GM19324 (cell line): ENCODE data around the gene PXYLP1.

Source experiments
- ATAC-seq: cut with Tn5 transposase; IDR thresholded peaks from one replicate; pipeline ENCODE4 v1.9.1; 2021; ENCODE audit warnings: mild to moderate bottlenecking, moderate library complexity; ENCODE audit not compliant: unreplicated experiment, low FRiP score

PXYLP1 gene

DNA sequence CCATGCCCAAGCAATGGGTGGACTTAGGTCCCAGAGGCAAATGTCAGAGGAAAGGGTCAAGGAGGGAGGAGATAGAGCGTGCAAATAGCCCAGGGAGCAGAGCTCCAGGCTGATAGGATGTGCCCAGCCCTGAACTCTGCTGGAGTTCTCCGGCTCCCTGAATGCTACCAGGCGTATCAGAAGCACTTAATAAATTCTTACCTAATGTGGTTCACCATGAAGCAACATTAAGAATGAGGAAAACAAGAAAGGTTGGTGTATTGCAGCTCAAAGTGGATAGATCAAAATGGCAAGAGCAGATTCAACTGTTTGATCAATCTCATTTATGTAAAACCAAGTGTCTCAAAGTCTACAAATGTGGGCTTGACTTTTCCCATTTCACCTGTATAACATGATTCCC lies 38.3 kb downstream of the PXYLP1 start:
- no peak for ATAC-seq

- no peak for ATAC-seq
Observed at GRCh38 chr3:141271279-141272030, 39.8 kb downstream of the PXYLP1 start.

GRCh38 chr3:141272906-141273662 lies 41.5 kb downstream of the PXYLP1 start:
- ATAC-seq = no peak

GRCh38 chr3:141273700-141274410 lies 42.2 kb downstream of the PXYLP1 start:
- no peak for ATAC-seq

- no peak for ATAC-seq
Observed at GRCh38 chr3:141274411-141275031, 42.9 kb downstream of the PXYLP1 start.

DNA sequence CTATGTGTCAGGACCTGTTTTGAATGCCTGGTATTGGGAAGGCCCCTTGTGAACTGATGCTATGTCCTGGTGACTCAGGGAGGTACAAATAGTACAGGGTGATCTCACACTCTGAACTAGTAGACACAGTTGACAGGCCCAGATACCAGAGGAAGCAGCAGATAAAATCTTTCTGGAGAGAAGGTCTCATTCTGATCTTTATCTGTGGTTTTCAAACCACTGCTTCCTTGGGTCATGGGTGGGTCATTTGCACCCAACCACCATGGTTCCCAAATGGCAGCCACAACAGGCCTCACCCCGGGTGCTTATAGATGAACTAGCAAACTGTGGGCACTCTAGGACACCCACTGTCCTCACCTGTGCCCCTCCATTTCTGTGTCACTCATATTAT lies 43.4 kb downstream of the PXYLP1 start:
- no peak for ATAC-seq

DNA sequence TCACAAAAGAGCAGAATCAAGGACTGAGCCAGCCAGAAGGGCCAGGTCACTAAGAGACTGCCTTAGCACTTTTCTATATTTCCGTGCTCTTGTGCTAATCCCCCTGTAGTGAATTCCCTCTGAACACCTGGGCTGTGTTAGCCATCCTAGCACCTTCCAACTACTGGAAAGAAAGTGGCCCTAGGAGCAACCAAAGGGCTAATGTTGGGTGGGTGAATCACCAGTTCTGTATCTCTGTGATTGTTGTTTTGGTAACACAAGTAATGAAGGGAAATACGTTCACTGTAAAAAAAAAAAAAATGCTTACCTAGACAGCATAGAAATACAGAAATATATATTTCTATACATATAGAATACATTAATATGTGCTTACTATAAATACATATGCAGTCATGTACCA lies 43.9 kb downstream of the PXYLP1 start:
- no peak for ATAC-seq

DNA sequence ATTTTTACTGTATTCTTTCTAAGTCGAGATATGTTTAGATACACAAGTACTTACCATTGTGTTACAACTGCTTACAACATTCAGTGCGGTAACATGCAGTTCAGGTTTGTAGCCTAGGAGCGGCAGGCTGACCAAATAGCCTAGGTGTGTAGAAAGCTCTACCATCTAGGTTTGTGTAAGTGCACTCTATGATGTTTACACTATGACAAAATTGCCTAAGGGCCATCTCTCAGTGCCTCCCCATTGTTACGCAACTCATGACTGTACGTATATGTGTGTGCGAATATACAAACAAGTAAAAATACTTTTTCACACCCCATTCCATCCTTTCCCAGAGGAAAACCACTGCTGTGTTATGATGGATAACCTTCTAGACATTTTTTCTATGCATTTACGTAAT lies 44.3 kb downstream of the PXYLP1 start:
- ATAC-seq = no peak

DNA sequence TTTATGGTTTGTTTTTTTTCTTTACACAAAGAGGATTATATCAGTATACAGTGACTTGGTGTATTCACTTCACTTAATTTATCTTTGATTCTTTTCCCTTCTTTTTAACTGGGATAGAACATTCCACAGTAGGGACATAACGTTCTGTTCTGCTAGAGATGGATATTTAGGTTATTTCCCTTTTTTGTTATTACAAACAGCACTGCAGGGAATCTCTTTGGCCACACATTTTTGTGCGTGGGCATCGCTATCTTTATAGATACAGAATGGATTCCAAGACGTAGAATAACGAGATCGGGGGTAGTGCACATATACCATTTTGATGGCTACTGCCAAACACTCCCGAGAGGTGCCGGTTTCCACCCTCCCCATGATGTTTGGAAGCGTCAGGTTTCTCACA lies 44.8 kb downstream of the PXYLP1 start:
- ATAC-seq = no peak

GRCh38 chr3:141277451-141277850 lies 45.8 kb downstream of the PXYLP1 start:
- ATAC-seq = no peak

GRCh38 chr3:141278196-141279076 lies 46.8 kb downstream of the PXYLP1 start:
- ATAC-seq = no peak

DNA sequence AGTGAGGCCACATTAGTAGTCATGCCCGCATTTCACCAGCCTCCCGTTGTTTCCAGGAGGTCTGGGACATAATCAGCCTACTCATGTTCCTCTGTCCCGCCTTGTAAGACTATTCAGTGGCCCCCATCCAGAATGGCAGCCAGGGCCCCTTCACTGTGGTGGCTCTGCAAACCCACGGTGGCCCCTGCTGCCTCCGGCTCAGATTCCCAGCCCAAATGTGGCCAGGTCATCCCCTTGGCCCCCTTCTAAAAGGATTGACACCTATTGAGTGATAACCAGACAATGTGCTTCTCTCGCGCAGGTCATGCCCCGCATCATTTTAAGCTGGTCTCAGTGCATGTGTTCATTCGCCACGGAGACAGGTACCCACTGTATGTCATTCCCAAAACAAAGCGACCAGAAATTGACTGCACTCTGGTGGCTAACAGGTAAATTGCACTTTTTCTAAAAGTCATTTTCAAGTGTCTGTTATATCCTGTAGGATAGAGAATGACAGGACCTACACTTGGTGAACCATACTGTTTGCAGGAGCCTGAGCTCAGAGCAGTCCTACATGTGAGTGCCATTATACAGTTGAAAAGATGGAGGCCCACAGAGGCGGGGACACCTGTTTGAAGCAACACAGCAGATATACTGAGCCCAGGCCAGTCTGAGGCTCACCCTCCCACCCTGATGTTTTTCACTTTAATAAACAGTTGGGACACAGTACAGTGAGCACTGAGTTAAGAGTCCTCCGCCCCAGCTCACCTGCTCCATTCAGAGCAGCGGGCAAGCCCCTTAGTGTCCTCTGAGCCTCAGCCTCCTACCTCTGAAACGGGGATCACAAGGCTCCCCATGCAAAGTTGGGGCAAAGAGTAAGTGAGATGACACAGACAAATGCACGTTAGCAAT lies 47.7 kb downstream of the PXYLP1 start:
- no peak for ATAC-seq

DNA sequence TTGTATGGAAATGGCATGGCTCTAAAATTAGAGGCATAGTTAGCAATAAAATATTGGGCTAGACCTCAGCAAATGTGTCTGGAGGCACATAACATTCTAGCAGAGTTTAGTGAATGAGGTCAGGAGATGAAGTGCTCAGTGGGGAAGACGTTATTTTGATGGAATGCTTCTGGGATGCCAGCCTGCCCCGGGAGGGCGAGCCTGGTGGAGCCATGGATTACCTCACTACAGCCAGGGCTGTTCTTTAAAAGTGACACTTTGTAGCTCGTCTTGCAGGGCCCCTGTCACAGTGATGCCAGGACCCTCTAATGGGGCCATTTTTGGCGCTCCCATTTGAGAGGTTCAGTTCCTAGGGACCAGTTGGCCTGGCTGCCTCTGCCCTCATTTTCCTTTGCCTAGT lies 48.5 kb downstream of the PXYLP1 start:
- no peak for ATAC-seq

- no peak for ATAC-seq
Observed at GRCh38 chr3:141280690-141281089, 49.1 kb downstream of the PXYLP1 start.

DNA sequence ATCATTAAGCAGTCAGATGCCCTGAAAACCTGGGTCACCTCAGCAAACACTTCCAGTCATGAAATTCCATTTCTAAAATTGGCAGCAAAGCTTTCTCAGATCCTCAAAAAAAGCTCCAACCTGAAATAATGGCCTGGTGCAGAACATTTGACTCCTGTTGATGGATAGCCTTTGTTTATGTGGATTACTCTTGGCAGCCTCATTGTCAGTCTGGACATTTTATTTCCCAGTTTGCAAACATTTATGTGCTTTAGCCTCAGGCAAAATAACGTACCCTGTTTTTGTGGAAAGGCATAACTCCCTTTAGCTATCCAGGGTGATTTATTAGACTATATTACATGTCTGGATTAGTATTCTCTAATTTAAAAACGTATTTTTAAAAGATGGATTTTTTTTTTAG lies 53.9 kb downstream of the PXYLP1 start:
- ATAC-seq = no peak

DNA sequence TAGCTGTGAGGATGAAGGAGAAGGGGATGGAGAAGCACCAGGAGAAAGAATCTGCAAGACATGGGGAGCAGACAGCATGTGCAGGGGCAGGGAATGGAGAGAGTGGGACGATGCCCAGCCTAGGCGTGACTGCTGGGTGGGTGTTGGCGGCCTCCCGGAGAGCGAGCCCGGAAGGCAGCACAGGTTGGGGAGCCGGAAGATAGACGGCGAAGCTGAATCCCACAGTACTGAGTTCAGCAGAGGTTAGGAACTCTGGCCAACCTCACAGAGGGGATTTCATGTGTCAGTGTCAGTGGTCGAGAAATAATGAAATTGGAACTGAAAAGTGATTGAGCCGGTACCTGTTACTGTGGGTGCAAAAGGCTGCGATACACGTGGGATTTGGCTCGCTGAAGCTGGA lies 55.2 kb downstream of the PXYLP1 start:
- ATAC-seq = no peak

- no peak for ATAC-seq
Observed at GRCh38 chr3:141287326-141287725, 55.7 kb downstream of the PXYLP1 start.

DNA sequence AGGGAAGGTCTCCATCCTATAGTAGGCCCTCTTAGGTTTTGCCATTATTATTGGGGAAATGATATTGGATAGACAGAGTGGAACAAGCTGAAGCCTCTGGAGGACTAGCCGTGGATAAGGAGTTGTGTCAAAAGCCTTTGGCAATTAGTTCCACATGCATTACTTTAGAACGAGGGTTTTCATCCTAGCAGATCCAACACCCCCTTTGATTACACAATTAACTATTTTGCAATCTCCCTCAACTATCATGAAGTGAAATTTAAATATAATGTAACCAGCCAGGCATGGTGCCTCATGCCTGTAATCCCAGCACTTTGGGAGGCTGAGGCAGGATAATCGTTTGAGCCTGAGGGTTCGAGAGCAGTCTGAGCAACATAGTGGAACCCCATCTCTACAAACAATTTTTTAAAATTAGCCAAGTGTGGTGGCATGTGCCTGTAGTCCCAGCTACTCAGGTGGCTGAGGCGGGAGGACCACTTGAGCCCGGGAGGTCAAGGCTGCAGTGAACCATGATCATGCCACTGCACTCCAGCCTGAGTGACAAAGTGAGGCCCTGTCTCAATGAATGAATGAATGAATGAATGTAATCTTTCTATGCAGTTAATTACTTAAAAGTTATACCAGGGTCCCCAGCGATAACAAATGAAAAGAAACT lies 56.8 kb downstream of the PXYLP1 start:
- ATAC-seq = no peak
